ENCODE results near the gene MRPL4. TPM values are rescaled to one million over a fixed set of nuclear protein-coding genes. Genes with fewer than 3 reads are reported as not detected.

The MRPL4 gene
- total and polyA plus RNA-seq, 2 of the 13 experiments (the other 11 are each of a cell fraction or from before 2014, with no cell fraction given) = 40.6 to 42.5 TPM

DNA sequence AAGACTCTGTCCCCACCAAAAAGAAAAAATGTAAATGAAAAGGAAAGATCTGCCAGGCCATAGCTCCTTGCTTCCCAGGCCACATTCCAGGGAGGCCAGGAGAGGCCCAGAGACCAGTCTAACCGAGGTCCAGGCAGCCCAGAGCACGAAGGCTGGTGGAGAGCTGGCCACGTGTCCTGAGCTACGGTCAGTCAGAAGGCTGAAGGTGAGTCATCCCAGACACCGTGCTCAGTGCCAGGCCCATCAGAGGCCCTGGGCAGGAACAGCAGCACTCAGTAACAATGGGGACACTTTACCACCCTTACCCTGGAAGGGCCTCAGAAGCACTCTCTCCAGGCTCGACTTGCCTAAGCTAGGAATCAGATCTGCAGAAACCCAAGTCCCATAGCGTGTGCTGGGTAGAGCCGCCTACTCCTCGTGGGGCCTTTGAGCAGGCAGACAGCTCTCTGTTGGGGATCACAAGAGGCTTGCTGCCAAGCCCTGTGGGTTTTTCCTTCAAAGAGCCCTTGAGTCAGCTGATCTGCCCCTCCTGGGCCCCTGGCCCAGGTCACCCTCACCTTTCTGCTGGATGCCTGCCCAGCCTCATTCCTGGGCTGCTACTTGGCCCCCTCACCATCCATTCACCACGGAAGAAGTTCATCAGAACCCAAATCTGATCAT, 45.7 kb upstream of the MRPL4 start (continued):
- no peak for TF ChIP-seq MZF1 (CRISPR knock-in tag; IDR thresholded peaks at IDR 0.05; ENCODE audit: borderline replicate concordance)
- no peak for TF ChIP-seq ZNF142 (CRISPR knock-in tag; IDR thresholded peaks at IDR 0.05)
- TF ChIP-seq, protein P1, sequence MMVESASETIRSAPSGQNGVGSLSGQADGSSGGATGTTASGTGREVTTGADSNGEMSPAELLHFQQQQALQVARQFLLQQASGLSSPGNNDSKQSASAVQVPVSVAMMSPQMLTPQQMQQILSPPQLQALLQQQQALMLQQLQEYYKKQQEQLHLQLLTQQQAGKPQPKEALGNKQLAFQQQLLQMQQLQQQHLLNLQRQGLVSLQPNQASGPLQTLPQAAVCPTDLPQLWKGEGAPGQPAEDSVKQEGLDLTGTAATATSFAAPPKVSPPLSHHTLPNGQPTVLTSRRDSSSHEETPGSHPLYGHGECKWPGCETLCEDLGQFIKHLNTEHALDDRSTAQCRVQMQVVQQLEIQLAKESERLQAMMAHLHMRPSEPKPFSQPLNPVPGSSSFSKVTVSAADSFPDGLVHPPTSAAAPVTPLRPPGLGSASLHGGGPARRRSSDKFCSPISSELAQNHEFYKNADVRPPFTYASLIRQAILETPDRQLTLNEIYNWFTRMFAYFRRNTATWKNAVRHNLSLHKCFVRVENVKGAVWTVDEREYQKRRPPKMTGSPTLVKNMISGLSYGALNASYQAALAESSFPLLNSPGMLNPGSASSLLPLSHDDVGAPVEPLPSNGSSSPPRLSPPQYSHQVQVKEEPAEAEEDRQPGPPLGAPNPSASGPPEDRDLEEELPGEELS (CRISPR knock-in tag; IDR thresholded peaks at IDR 0.05) = no peak
- TF ChIP-seq SETDB1 (CRISPR knock-in tag; IDR thresholded peaks at IDR 0.05; ENCODE audit: borderline replicate concordance) = no peak
- no peak for TF ChIP-seq ZNF619 (CRISPR knock-in tag; IDR thresholded peaks at IDR 0.05)
- TF ChIP-seq GRHL1 (CRISPR knock-in tag; conservative IDR thresholded peaks at IDR 0.05) = no peak
- TF ChIP-seq, protein P2, sequence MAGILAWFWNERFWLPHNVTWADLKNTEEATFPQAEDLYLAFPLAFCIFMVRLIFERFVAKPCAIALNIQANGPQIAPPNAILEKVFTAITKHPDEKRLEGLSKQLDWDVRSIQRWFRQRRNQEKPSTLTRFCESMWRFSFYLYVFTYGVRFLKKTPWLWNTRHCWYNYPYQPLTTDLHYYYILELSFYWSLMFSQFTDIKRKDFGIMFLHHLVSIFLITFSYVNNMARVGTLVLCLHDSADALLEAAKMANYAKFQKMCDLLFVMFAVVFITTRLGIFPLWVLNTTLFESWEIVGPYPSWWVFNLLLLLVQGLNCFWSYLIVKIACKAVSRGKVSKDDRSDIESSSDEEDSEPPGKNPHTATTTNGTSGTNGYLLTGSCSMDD (CRISPR knock-in tag; IDR thresholded peaks at IDR 0.05) = no peak
- no peak for TF ChIP-seq HNRNPK (IDR thresholded peaks at IDR 0.05; ENCODE audit: low read depth, low read length, poor library complexity, severe bottlenecking)
- TF ChIP-seq, protein P3, sequence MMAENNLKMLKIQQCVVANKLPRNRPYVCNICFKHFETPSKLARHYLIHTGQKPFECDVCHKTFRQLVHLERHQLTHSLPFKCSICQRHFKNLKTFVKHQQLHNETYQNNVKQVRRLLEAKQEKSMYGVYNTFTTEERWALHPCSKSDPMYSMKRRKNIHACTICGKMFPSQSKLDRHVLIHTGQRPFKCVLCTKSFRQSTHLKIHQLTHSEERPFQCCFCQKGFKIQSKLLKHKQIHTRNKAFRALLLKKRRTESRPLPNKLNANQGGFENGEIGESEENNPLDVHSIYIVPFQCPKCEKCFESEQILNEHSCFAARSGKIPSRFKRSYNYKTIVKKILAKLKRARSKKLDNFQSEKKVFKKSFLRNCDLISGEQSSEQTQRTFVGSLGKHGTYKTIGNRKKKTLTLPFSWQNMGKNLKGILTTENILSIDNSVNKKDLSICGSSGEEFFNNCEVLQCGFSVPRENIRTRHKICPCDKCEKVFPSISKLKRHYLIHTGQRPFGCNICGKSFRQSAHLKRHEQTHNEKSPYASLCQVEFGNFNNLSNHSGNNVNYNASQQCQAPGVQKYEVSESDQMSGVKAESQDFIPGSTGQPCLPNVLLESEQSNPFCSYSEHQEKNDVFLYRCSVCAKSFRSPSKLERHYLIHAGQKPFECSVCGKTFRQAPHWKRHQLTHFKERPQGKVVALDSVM (CRISPR knock-in tag; IDR thresholded peaks at IDR 0.05) = peak; percentile 81
- TF ChIP-seq RAD51 (IDR thresholded peaks at IDR 0.05; ENCODE audit: borderline replicate concordance) = no peak
- no peak for TF ChIP-seq NFIB (CRISPR knock-in tag; IDR thresholded peaks at IDR 0.05; ENCODE audit: borderline replicate concordance)
- TF ChIP-seq ZNF546 (CRISPR knock-in tag; conservative IDR thresholded peaks at IDR 0.05) = no peak
- TF ChIP-seq GATAD1 (CRISPR knock-in tag; IDR thresholded peaks at IDR 0.05) = peak; percentile 40; the same call in 1 of the 2 replicates
- TF ChIP-seq ZFP1 (CRISPR knock-in tag; IDR thresholded peaks at IDR 0.05) = no peak
- TF ChIP-seq ZSCAN29 (CRISPR knock-in tag; conservative IDR thresholded peaks at IDR 0.05) = no peak
- TF ChIP-seq ZFP36L1 (CRISPR knock-in tag; IDR thresholded peaks at IDR 0.05) = peak; percentile 87; the same call in 1 of the 2 replicates

Data from HepG2 (cell line).